ENCODE data around the gene KLC3. TPM values are rescaled to one million over a fixed set of nuclear protein-coding genes. Genes with fewer than 3 reads are reported as not detected.

The KLC3 gene
- total and polyA plus RNA-seq, 7 donors = 0.09 TPM; not detected in 6

GRCh38 chr19:45344621-45345505, 4.3 kb downstream of the KLC3 start:
- 21 to 46% methylated on average over 15 of the region's 15 CpGs for WGBS, 2 donors
- no peak for TF ChIP-seq POLR2A (IDR thresholded peaks at IDR 0.05)
- no peak for TF ChIP-seq CTCF (IDR thresholded peaks at IDR 0.05)
- no peak for TF ChIP-seq POLR2AphosphoS5 (IDR thresholded peaks at IDR 0.05)
- TF ChIP-seq EP300 (IDR thresholded peaks at IDR 0.05) = no peak
- peaks cover 0 to 14% (median 7%) of the 10 kb centered on the region in 4 donors for H3K4me1 ChIP-seq
- no peak for DNase-seq
- no peaks in the 10 kb centered on the region for H3K36me3 ChIP-seq
- H3K9me3 ChIP-seq = no peaks in the 10 kb centered on the region
- no peak overlapping the region for H3K4me3 ChIP-seq
- peaks cover 23 to 61% (median 57%) of the 10 kb centered on the region in 3 donors for H3K27me3 ChIP-seq
- H3K27ac ChIP-seq = no peak overlapping the region
- intact Hi-C loops (cut with DNase I) = no loop called here

GRCh38 chr19:45345506-45345860, 4.9 kb downstream of the KLC3 start:
- Histone ChIP-seq H3K27ac (no peak overlapping the region), H3K4me3 (no peak overlapping the region), H3K9me3 (no peaks in the 10 kb centered on the region), H3K36me3 (no peaks in the 10 kb centered on the region), H3K4me1 (peaks cover 0 to 11% (median 5%) of the 10 kb centered on the region in 4 donors), H3K27me3 (peaks cover 16 to 54% (median 51%) of the 10 kb centered on the region in 3 donors)
- DNase-seq = no peak
- no peak for TF ChIP-seq POLR2A (IDR thresholded peaks at IDR 0.05)
- TF ChIP-seq CTCF (IDR thresholded peaks at IDR 0.05) = no peak
- TF ChIP-seq POLR2AphosphoS5 (IDR thresholded peaks at IDR 0.05) = no peak
- no peak for TF ChIP-seq EP300 (IDR thresholded peaks at IDR 0.05)
- 62 to 78% methylated on average over 15 of the region's 15 CpGs for WGBS, 2 donors
- intact Hi-C loops (cut with DNase I) = no loop called here

- Histone ChIP-seq H3K4me3 (no peak overlapping the region), H3K9me3 (no peaks in the 10 kb centered on the region), H3K27ac (no peak overlapping the region), H3K4me1 (peaks cover 0 to 6% (median 0%) of the 10 kb centered on the region in 4 donors), H3K27me3 (peaks cover 7 to 45% (median 41%) of the 10 kb centered on the region in 3 donors), H3K36me3 (peaks cover 0 to 5% (median 0%) of the 10 kb centered on the region in 4 donors)
- no peak for DNase-seq
- intact Hi-C loops (cut with DNase I) = no loop called here
- 20 to 32% methylated on average over 27 of the region's 27 CpGs for WGBS, 2 donors
- TF ChIP-seq POLR2AphosphoS5 (IDR thresholded peaks at IDR 0.05) (no peak), CTCF (IDR thresholded peaks at IDR 0.05) (no peak), POLR2A (IDR thresholded peaks at IDR 0.05) (no peak), EP300 (IDR thresholded peaks at IDR 0.05) (no peak)
These were observed 5.9 kb downstream of the KLC3 start for GRCh38 chr19:45346449-45346848.

GRCh38 chr19:45347570-45348366, 7.2 kb downstream of the KLC3 start:
- Histone ChIP-seq H3K9me3 (no peaks in the 10 kb centered on the region), H3K27me3 (peaks cover 7 to 38% (median 38%) of the 10 kb centered on the region in 3 donors), H3K4me1 (peaks cover 0 to 6% (median 0%) of the 10 kb centered on the region in 4 donors), H3K27ac (no peak overlapping the region), H3K36me3 (peaks cover 0 to 17% (median 0%) of the 10 kb centered on the region in 4 donors), H3K4me3 (no peak overlapping the region)
- TF ChIP-seq POLR2A (IDR thresholded peaks at IDR 0.05) (no peak), POLR2AphosphoS5 (IDR thresholded peaks at IDR 0.05) (no peak), EP300 (IDR thresholded peaks at IDR 0.05) (no peak), CTCF (IDR thresholded peaks at IDR 0.05) (no peak)
- intact Hi-C loops (cut with DNase I) = no loop called here
- 65 to 78% methylated on average over 25 of the region's 25 CpGs for WGBS, 2 donors
- DNase-seq = no peak

All from sigmoid colon (tissue), 7 donors.